Neural cell (in vitro differentiated cells): ENCODE data around the gene FCN2. TPM values are rescaled to one million over a fixed set of nuclear protein-coding genes. Genes with fewer than 3 reads are reported as not detected.

Source experiments
- H2AFZ ChIP-seq: fragments of 200-600, 300-800 bp; sonication (generic), shearing (Covaris generic); 2 replicates; pipeline ENCODE4 v1.6.0; 2014; ENCODE audit warnings: low read depth, mild to moderate bottlenecking, antibody characterized with exemption, low read length, moderate library complexity
- H3F3A ChIP-seq: fragments of 200-600 bp; shearing (Covaris generic); 2 replicates; pipeline ENCODE4 v1.6.1; 2016; ENCODE audit warnings: mild to moderate bottlenecking, moderate library complexity, mixed read lengths, antibody characterized with exemption, low read length; ENCODE audit not compliant: insufficient read depth, poor library complexity, severe bottlenecking
- H3K27ac ChIP-seq: fragments of 200-600, 300-800 bp; sonication (generic), shearing (Covaris generic); 2 replicates; pipeline ENCODE4 v1.5.1; 2014; ENCODE audit warnings: mild to moderate bottlenecking, low read length, moderate library complexity
- H3K27me3 ChIP-seq: fragments of 300-800, 200-600 bp; sonication (generic), shearing (Covaris generic); 2 replicates; pipeline ENCODE4 v1.6.0; 2014; ENCODE audit warnings: mild to moderate bottlenecking, low read depth, low read length, moderate library complexity; ENCODE audit not compliant: insufficient read depth
- H3K36me3 ChIP-seq: fragments of 300-800, 200-600 bp; sonication (generic), shearing (Covaris generic); 2 replicates; pipeline ENCODE4 v1.5.1; 2014; ENCODE audit warnings: mild to moderate bottlenecking, antibody characterized with exemption, low read length, moderate library complexity; ENCODE audit not compliant: insufficient read depth
- H3K4me2 ChIP-seq: fragments of 300-800, 200-600 bp; sonication (generic), shearing (Covaris generic); 2 replicates; pipeline ENCODE4 v1.6.0; 2014; ENCODE audit warnings: mild to moderate bottlenecking, low read length
- H3K4me3 ChIP-seq: fragments of 300-800, 200-600 bp; sonication (generic), shearing (Covaris generic); 2 replicates; pipeline ENCODE4 v1.5.1; 2014; ENCODE audit warnings: mild to moderate bottlenecking, low read length, moderate library complexity
- H3K79me2 ChIP-seq: fragments of 200-600 bp; shearing (Covaris generic); replicated peaks from 2 replicates; pipeline ENCODE4 v1.6.0; 2014; ENCODE audit warnings: mild to moderate bottlenecking, low read length, moderate library complexity; ENCODE audit not compliant: insufficient read depth
- H3K9ac ChIP-seq: fragments of 300-800, 200-600 bp; sonication (generic), shearing (Covaris generic); 2 replicates; pipeline ENCODE4 v1.6.1; 2016; ENCODE audit warnings: mild to moderate bottlenecking, low read length, mixed read lengths
- H3K9me2 ChIP-seq: fragments of 200-600 bp; shearing (Covaris generic); 2 replicates; pipeline ENCODE4 v1.6.1; 2016; ENCODE audit warnings: mild to moderate bottlenecking, low read length, mixed read lengths; ENCODE audit not compliant: insufficient read depth
- H3K9me3 ChIP-seq: fragments of 200-600, 300-800 bp; sonication (generic), shearing (Covaris generic); 2 replicates; pipeline ENCODE4 v1.6.1; 2016; ENCODE audit warnings: mild to moderate bottlenecking, mixed run types, low read length, moderate library complexity, mixed read lengths
- H4K20me1 ChIP-seq: fragments of 200-600 bp; shearing (Covaris generic); 2 replicates; pipeline ENCODE4 v1.6.1; 2016; ENCODE audit warnings: mild to moderate bottlenecking, mixed run types; ENCODE audit not compliant: insufficient read depth
- CTCF ChIP-seq: fragments of 450-650 bp; IDR thresholded peaks from 2 replicates; pipeline ENCODE4 v1.5.1; 2014; ENCODE audit warnings: antibody characterized with exemption, mild to moderate bottlenecking, moderate library complexity; ENCODE audit not compliant: poor library complexity, severe bottlenecking
- EP300 ChIP-seq: fragments of 450-650 bp; conservative IDR thresholded peaks from 2 replicates; pipeline ENCODE4 v1.6.1; 2014; ENCODE audit warnings: antibody characterized with exemption, mild to moderate bottlenecking, moderate library complexity; ENCODE audit not compliant: poor library complexity, severe bottlenecking
- EZH2 ChIP-seq: fragments of 200-600, 300-800 bp; shearing (Covaris generic), sonication (generic); IDR thresholded peaks from 2 replicates; pipeline ENCODE4 v1.6.1; 2014; ENCODE audit warnings: antibody characterized with exemption, low read length, borderline replicate concordance, mild to moderate bottlenecking; ENCODE audit not compliant: insufficient read depth, poor library complexity, severe bottlenecking
- MXI1 ChIP-seq: fragments of 450-650 bp; conservative IDR thresholded peaks from 2 replicates; pipeline ENCODE4 v1.6.1; 2014; ENCODE audit warnings: antibody characterized with exemption, mild to moderate bottlenecking; ENCODE audit not compliant: poor library complexity, severe bottlenecking
- POLR2AphosphoS5 ChIP-seq: IDR thresholded peaks from 2 replicates; pipeline ENCODE4 v1.6.1; 2012
- RAD21 ChIP-seq: fragments of 450-650 bp; conservative IDR thresholded peaks from 2 replicates; pipeline ENCODE4 v1.6.1; 2014; ENCODE audit warnings: antibody characterized with exemption, mild to moderate bottlenecking, moderate library complexity
- REST ChIP-seq: IDR thresholded peaks from 2 replicates; pipeline ENCODE4 v1.6.1; 2012; ENCODE audit warnings: borderline replicate concordance
- SMC3 ChIP-seq: fragments of 450-650 bp; conservative IDR thresholded peaks from 2 replicates; pipeline ENCODE4 v1.6.1; 2014; ENCODE audit warnings: antibody characterized with exemption, mild to moderate bottlenecking, moderate library complexity; ENCODE audit not compliant: poor library complexity
- TAF1 ChIP-seq: IDR thresholded peaks from 2 replicates; pipeline ENCODE4 v1.6.1; 2012; ENCODE audit warnings: low read depth
- polyA plus RNA-seq: library from polyadenylated mRNA; depleted of rRNA; stranded (reverse); fragments of >200 nt; gene quantifications from 2 replicates; pipeline ENCODE4 v1.2.3, GENCODE V29; 2014

The FCN2 gene
- polyA plus RNA-seq, 1 donor from 2014 or later: not detected

GRCh38 chr9:134842321-134842720, 38.3 kb upstream of the FCN2 start:
- TF ChIP-seq EP300 (no peak), REST (no peak), POLR2AphosphoS5 (no peak), MXI1 (no peak), RAD21 (no peak), EZH2 (no peak), SMC3 (no peak), CTCF (no peak), TAF1 (no peak)

DNA sequence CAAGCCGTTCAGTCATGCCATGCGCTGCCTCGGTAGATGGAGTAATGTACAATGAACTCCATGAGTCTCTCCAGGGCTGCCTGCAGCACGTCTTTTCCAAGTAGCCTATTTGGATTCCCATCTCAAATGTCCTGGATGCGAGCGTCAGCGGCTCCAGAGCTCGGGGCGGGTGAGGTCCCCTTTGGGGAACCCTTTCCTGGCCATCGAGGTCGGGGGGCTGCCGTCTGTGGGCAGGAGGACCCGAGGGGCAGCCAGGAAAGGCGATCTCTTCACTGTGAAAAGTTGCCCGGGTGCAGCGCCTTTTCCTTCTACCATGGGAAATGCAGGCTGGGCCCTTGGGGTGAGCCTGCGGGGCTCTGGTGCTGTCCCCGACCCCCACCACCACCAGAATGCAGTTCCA, 36.9 kb upstream of the FCN2 start:
- no peak overlapping the region for H2AFZ ChIP-seq
- H3K4me3 ChIP-seq: no peak overlapping the region
- no peaks in the 10 kb centered on the region for H3K9me2 ChIP-seq
- no peak overlapping the region for H3K9ac ChIP-seq
- no peaks in the 10 kb centered on the region for H3K79me2 ChIP-seq
- TF ChIP-seq SMC3: no peak
- no peak for TF ChIP-seq TAF1
- no peak for TF ChIP-seq EP300
- TF ChIP-seq MXI1: no peak
- TF ChIP-seq POLR2AphosphoS5: no peak
- TF ChIP-seq CTCF: no peak
- TF ChIP-seq REST: no peak
- no peaks in the 10 kb centered on the region for H4K20me1 ChIP-seq
- H3F3A ChIP-seq: no peaks in the 10 kb centered on the region
- no peaks in the 10 kb centered on the region for H3K9me3 ChIP-seq
- no peak overlapping the region for H3K4me2 ChIP-seq
- H3K36me3 ChIP-seq: no peaks in the 10 kb centered on the region
- H3K27me3 ChIP-seq: no peaks in the 10 kb centered on the region
- H3K27ac ChIP-seq: no peak overlapping the region

More at GRCh38 chr9:134842321-134842720, 38.3 kb upstream of the FCN2 start:
- Histone ChIP-seq H3K27me3 (no peaks in the 10 kb centered on the region), H3K9me3 (no peaks in the 10 kb centered on the region), H3K9ac (no peak overlapping the region), H3K9me2 (no peaks in the 10 kb centered on the region), H4K20me1 (no peaks in the 10 kb centered on the region), H3K27ac (no peak overlapping the region), H2AFZ (no peak overlapping the region), H3F3A (no peaks in the 10 kb centered on the region), H3K36me3 (no peaks in the 10 kb centered on the region), H3K4me2 (no peak overlapping the region), H3K4me3 (no peak overlapping the region), H3K79me2 (no peaks in the 10 kb centered on the region)
